ENCODE measurements around the gene GABRA4. TPM values are rescaled to one million over a fixed set of nuclear protein-coding genes. Genes with fewer than 3 reads are reported as not detected.

The GABRA4 gene
- total and polyA plus RNA-seq, 10 of the 15 experiments (the other 5 are each of a cell fraction or from before 2014, with no cell fraction given), result 0.69 to 14.6 (median 1.1) TPM

DNA sequence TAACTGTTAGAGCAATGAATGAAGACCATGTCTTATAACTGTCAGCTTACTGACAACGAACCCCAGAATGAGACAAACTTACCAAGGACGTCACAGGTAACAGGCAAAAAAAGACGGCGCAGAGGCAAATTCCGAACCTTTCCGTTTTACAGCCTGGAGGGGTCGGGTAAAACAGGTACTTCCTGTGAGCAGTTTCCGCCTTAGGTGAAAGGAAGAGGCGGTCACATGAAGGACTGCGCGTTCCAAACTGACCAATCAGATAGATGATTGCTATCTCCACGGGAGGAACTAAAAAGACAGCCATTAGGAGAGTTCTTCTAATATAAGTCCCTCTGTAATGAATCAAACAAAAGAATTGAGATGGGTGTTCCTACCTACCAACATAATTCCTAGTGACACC is 84.3 kb downstream of the GABRA4 start, which contains the start of gene COX7B2 (continued):
- TF ChIP-seq, protein P1, sequence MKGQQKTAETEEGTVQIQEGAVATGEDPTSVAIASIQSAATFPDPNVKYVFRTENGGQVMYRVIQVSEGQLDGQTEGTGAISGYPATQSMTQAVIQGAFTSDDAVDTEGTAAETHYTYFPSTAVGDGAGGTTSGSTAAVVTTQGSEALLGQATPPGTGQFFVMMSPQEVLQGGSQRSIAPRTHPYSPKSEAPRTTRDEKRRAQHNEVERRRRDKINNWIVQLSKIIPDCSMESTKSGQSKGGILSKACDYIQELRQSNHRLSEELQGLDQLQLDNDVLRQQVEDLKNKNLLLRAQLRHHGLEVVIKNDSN (IDR thresholded peaks at IDR 0.05; ENCODE audit: borderline replicate concordance, extremely low read length, insufficient read depth, low read depth, low read length), result no peak
- TF ChIP-seq, protein P2, sequence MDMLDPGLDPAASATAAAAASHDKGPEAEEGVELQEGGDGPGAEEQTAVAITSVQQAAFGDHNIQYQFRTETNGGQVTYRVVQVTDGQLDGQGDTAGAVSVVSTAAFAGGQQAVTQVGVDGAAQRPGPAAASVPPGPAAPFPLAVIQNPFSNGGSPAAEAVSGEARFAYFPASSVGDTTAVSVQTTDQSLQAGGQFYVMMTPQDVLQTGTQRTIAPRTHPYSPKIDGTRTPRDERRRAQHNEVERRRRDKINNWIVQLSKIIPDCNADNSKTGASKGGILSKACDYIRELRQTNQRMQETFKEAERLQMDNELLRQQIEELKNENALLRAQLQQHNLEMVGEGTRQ (IDR thresholded peaks at IDR 0.05; ENCODE audit: borderline replicate concordance, low read depth, low read length), result no peak

DNA sequence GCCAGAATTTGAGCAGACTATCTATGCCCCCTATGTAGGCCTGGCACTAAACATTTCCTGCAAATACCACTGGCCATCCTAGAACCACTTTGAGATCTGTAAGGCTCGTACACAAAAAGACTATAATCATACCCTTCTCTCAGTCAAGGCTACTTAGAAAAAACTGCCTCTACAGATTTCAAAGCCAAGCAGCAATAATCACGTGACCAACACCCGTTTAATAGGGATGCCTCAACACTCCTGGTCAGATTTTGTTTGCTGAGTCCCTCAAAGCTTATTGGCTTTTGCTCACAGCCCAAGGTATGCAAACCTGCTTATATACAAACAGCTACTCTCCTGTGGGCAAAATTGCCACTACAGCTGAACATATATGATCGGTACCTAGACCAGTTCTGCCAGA is 85.2 kb downstream of the GABRA4 start:
- no peaks in the 10 kb centered on the region for H3K79me2 ChIP-seq (ENCODE audit: control insufficient read depth, insufficient read depth, low read length)
- no peak overlapping the region for H3K27ac ChIP-seq (ENCODE audit: control insufficient read depth, insufficient read depth)
- DNase-seq (ENCODE audit: low read depth, low spot score) (no peak), FAIRE-seq (no peak), ATAC-seq (no peak)
- no peak overlapping the region for H3K4me3 ChIP-seq
- no peaks in the 10 kb centered on the region for H3K27me3 ChIP-seq (replicated peaks in 1 of 2; ENCODE audit: control insufficient read depth in 2 of 2, insufficient read depth in 2 of 2, low read length in 1 of 2)
- ChIA-PET RAD21 (ENCODE audit: unreplicated experiment) (interaction anchor here (0.7 kb wide), 1 partner anchor 9 kb away, joined by 3 read pairs; no protein-coding TSS in a partner anchor), CTCF (no interaction called here), SMC1A (ENCODE audit: uncharacterized antibody, unreplicated experiment) (no interaction called here), POLR2A (no interaction called here)
- WGBS (ENCODE audit: insufficient coverage, insufficient replicate concordance, low lambda C conversion rate, missing lambda C conversion rate), result 20% methylated on average over 4 of the region's 4 CpGs
- H3K4me1 ChIP-seq (ENCODE audit: control insufficient read depth, insufficient read depth, low read length), result no peaks in the 10 kb centered on the region
- H3K9ac ChIP-seq (ENCODE audit: control insufficient read depth, insufficient read depth, low read length), result no peak overlapping the region
- H2AFZ ChIP-seq (ENCODE audit: control insufficient read depth, low read depth, low read length), result no peak overlapping the region
- in situ Hi-C loops (cut with MboI) (no loop called here), intact Hi-C loops (cut with micrococcal nuclease; ENCODE audit: unreplicated experiment) (no loop called here)
- H3K4me2 ChIP-seq (ENCODE audit: control insufficient read depth, insufficient read depth), result no peak overlapping the region
- H4K20me1 ChIP-seq (ENCODE audit: control insufficient read depth, insufficient read depth), result no peaks in the 10 kb centered on the region
- H3K9me3 ChIP-seq (replicated peaks; ENCODE audit: control insufficient read depth, insufficient read depth, low read length), result no peaks in the 10 kb centered on the region
- no TSS peak for BruUV-seq (replicated peaks)
- TF ChIP-seq NBN (IDR thresholded peaks at IDR 0.05) (no peak), RAD51 (IDR thresholded peaks at IDR 0.05) (0 out of 2 replicates have a peak, but pooled peaks have one; percentile 13), POU2F2 (IDR thresholded peaks at IDR 0.05; ENCODE audit: borderline replicate concordance, low read depth, low read length) (no peak), JUND (IDR thresholded peaks at IDR 0.05; ENCODE audit: low read depth, low read length) (no peak)
- H3K36me3 ChIP-seq (ENCODE audit: control insufficient read depth in 2 of 2, insufficient read depth in 2 of 2, low read length in 1 of 2), result no peaks in the 10 kb centered on the region
